IMR-90 (cell line): Measurements from ENCODE around the gene GUCY1A2. TPM values are rescaled to one million over a fixed set of nuclear protein-coding genes. Genes with fewer than 3 reads are reported as not detected.

ENCODE experiments used
- ATAC-seq: fragments of 200-7000 bp; cut with Tn5 transposase; 2 replicates; pipeline ENCODE4 v1.9.1; 2020; ENCODE audit warnings: low read depth, mild to moderate bottlenecking, moderate library complexity
- BruUV-seq: library from RNA; stranded (reverse); fragments of 400-500 nt; replicated peaks from 2 replicates; lab custom pipeline; 2021; lab: Mats Ljungman, UMichigan
- CTCF ChIA-PET: fragments of 300-600 bp; formaldehyde crosslinking; extraction: SDS; loops from one replicate; lab custom pipeline; 2021; ENCODE audit warnings: antibody characterized with exemption; lab: Yijun Ruan, JAX
- POLR2A ChIA-PET: fragments of 300-600 bp; sonication (Branson Sonifier 250); formaldehyde crosslinking; loops from one replicate; lab custom pipeline; 2022; ENCODE audit warnings: antibody characterized with exemption; ENCODE audit not compliant: unreplicated experiment; lab: Charles Lee
- DNase-seq: peaks from one replicate; pipeline ENCODE4 v3.0.0; 2013
- H2AFZ ChIP-seq: replicated peaks from 2 replicates; pipeline ENCODE3; 2013; ENCODE audit warnings: low read length, mild to moderate bottlenecking; ENCODE audit not compliant: poor library complexity
- H2AK5ac ChIP-seq: 2 replicates; pipeline ENCODE4 v1.6.1; 2013; ENCODE audit warnings: low read depth, low read length, inconsistent platforms
- H2AK9ac ChIP-seq: replicated peaks from 2 replicates; pipeline ENCODE3; 2013; ENCODE audit warnings: mild to moderate bottlenecking, low read depth, low read length, moderate library complexity; ENCODE audit not compliant: poor library complexity
- H2BK120ac ChIP-seq: 2 replicates; pipeline ENCODE4 v1.6.1; 2013; ENCODE audit warnings: low read depth, low read length, inconsistent platforms
- H2BK15ac ChIP-seq: 3 replicates; pipeline ENCODE4 v1.6.1; 2013; ENCODE audit warnings: low read depth, low read length, inconsistent platforms
- H2BK20ac ChIP-seq: 2 replicates; pipeline ENCODE4 v1.6.1; 2013; ENCODE audit warnings: low read depth, mild to moderate bottlenecking, inconsistent platforms, low read length, moderate library complexity
- H2BK5ac ChIP-seq: 2 replicates; pipeline ENCODE4 v1.6.1; 2013; ENCODE audit warnings: mild to moderate bottlenecking, low read depth, low read length, inconsistent platforms; ENCODE audit not compliant: poor library complexity, severe bottlenecking
- H3K14ac ChIP-seq: replicated peaks from 2 replicates; pipeline ENCODE4 v1.6.1; 2013; ENCODE audit warnings: low read depth, low read length, inconsistent platforms
- H3K18ac ChIP-seq: 2 replicates; pipeline ENCODE4 v1.6.1; 2013; ENCODE audit warnings: low read depth, low read length, control low read depth
- H3K23ac ChIP-seq: 2 replicates; pipeline ENCODE4 v1.6.1; 2013; ENCODE audit warnings: low read depth, low read length, inconsistent platforms
- H3K27ac ChIP-seq: 2 replicates; pipeline ENCODE4 v1.5.1; 2013; ENCODE audit warnings: mild to moderate bottlenecking, control low read depth, low read length; ENCODE audit not compliant: insufficient read depth
- H3K27me3 ChIP-seq: 2 replicates; pipeline ENCODE4 v1.6.1; 2013; ENCODE audit warnings: low read length; ENCODE audit not compliant: control insufficient read depth, insufficient read depth
- H3K36me3 ChIP-seq: 2 replicates; pipeline ENCODE4 v1.6.1; 2013; ENCODE audit warnings: low read length, mixed read lengths; ENCODE audit not compliant: control insufficient read depth, insufficient read depth
- H3K4ac ChIP-seq: 2 replicates; pipeline ENCODE4 v1.6.1; 2013; ENCODE audit warnings: low read depth, low read length, inconsistent platforms
- H3K4me1 ChIP-seq: 2 replicates; pipeline ENCODE4 v1.6.1; 2013; ENCODE audit warnings: low read length, mixed read lengths; ENCODE audit not compliant: control insufficient read depth, insufficient read depth
- H3K4me2 ChIP-seq: 2 replicates; pipeline ENCODE4 v1.6.1; 2013; ENCODE audit warnings: low read depth, mild to moderate bottlenecking, control low read depth, low read length, moderate library complexity
- H3K4me3 ChIP-seq: 2 replicates; pipeline ENCODE4 v1.5.1; 2013; ENCODE audit warnings: low read depth, mild to moderate bottlenecking, control low read depth, low read length, moderate library complexity; ENCODE audit not compliant: insufficient read depth
- H3K56ac ChIP-seq: 2 replicates; pipeline ENCODE4 v1.6.1; 2013; ENCODE audit warnings: low read length, inconsistent platforms; ENCODE audit not compliant: insufficient read depth; ENCODE audit errors: extremely low read depth
- H3K79me1 ChIP-seq, 2 experiments: 2 replicates each; pipeline ENCODE4 v1.6.1; 2013; ENCODE audit warnings: low read length in 2 of 2, inconsistent platforms in 1 of 2, low read depth in 1 of 2
- H3K9ac ChIP-seq: 2 replicates; pipeline ENCODE4 v1.6.1; 2013; ENCODE audit warnings: low read depth, low read length, control low read depth
- H3K9me1 ChIP-seq: 2 replicates; pipeline ENCODE4 v1.6.1; 2013; ENCODE audit warnings: low read length, inconsistent platforms; ENCODE audit not compliant: insufficient read depth
- H3K9me3 ChIP-seq: 2 replicates; pipeline ENCODE4 v1.6.1; 2013; ENCODE audit warnings: low read length; ENCODE audit not compliant: control insufficient read depth, insufficient read depth
- H4K20me1 ChIP-seq: 2 replicates; pipeline ENCODE4 v1.6.1; 2013; ENCODE audit warnings: low read length, inconsistent platforms; ENCODE audit not compliant: insufficient read depth
- H4K5ac ChIP-seq: 2 replicates; pipeline ENCODE4 v1.6.1; 2013; ENCODE audit warnings: mild to moderate bottlenecking, low read depth, low read length, control low read depth
- H4K8ac ChIP-seq, 2 experiments: 2 replicates each; pipeline ENCODE4 v1.6.1; 2013; ENCODE audit warnings: low read depth in 2 of 2, low read length in 2 of 2, control low read depth in 1 of 2, inconsistent platforms in 1 of 2
- H4K91ac ChIP-seq: 2 replicates; pipeline ENCODE4 v1.6.1; 2013; ENCODE audit warnings: low read depth, low read length, inconsistent platforms; ENCODE audit not compliant: insufficient read depth
- BHLHE40 ChIP-seq: fragments of 150-350 bp; IDR thresholded peaks from 2 replicates; pipeline ENCODE4 v1.6.1; 2016; ENCODE audit warnings: mild to moderate bottlenecking, low read depth, low read length
- CEBPB ChIP-seq: IDR thresholded peaks from 2 replicates; pipeline ENCODE4 v1.6.1; 2012; ENCODE audit warnings: low read depth, low read length, improper control_type of control experiment
- CHD1 ChIP-seq: IDR thresholded peaks from 2 replicates; pipeline ENCODE4 v1.6.1; 2012; ENCODE audit warnings: low read depth, low read length, improper control_type of control experiment
- FOS ChIP-seq: fragments of 150-350 bp; IDR thresholded peaks from 2 replicates; pipeline ENCODE4 v1.6.1; 2016; ENCODE audit warnings: low read depth, low read length
- MAFK ChIP-seq: IDR thresholded peaks from 2 replicates; pipeline ENCODE4 v1.6.1; 2012; ENCODE audit warnings: low read depth, low read length, improper control_type of control experiment
- MAZ ChIP-seq: IDR thresholded peaks from 2 replicates; pipeline ENCODE4 v1.6.1; 2012; ENCODE audit warnings: low read depth, mild to moderate bottlenecking, low read length, improper control_type of control experiment, moderate library complexity, borderline replicate concordance
- MXI1 ChIP-seq: IDR thresholded peaks from 2 replicates; pipeline ENCODE4 v1.6.1; 2012; ENCODE audit warnings: low read depth, mild to moderate bottlenecking, low read length, moderate library complexity, borderline replicate concordance
- NFE2L2 ChIP-seq: fragments of 150-350 bp; IDR thresholded peaks from 2 replicates; pipeline ENCODE4 v1.6.1; 2016; ENCODE audit warnings: low read depth, mild to moderate bottlenecking, low read length
- POLR2A ChIP-seq: IDR thresholded peaks from 2 replicates; pipeline ENCODE4 v1.6.1; 2012; ENCODE audit warnings: mild to moderate bottlenecking, low read depth, low read length
- RAD21 ChIP-seq: IDR thresholded peaks from 2 replicates; pipeline ENCODE4 v1.6.1; 2012; ENCODE audit warnings: low read length, improper control_type of control experiment
- RCOR1 ChIP-seq: IDR thresholded peaks from 2 replicates; pipeline ENCODE4 v1.6.1; 2012; ENCODE audit warnings: mild to moderate bottlenecking, low read length, improper control_type of control experiment; ENCODE audit not compliant: insufficient replicate concordance
- RFX5 ChIP-seq: IDR thresholded peaks from 2 replicates; pipeline ENCODE4 v1.8.0; 2012; ENCODE audit warnings: low read depth, mild to moderate bottlenecking, low read length, moderate library complexity
- SMC3 ChIP-seq: fragments of 150-350 bp; IDR thresholded peaks from 2 replicates; pipeline ENCODE4 v1.6.1; 2016; ENCODE audit warnings: low read depth, mild to moderate bottlenecking, antibody characterized with exemption, low read length, moderate library complexity
- WGBS, 2 experiments: methylation state at CpG; one replicate each; pipeline versions ENCODE4 v1.1.5 to v1.1.7; 2013; ENCODE audit warnings: missing lambda C conversion rate in 2 of 2; ENCODE audit not compliant: insufficient read length in 1 of 2; ENCODE audit errors: extremely low coverage in 2 of 2; 5-methylcytosine and 5-hydroxymethylcytosine counted together
- dilution Hi-C: fragments of 300-500 bp; cut with HindIII; formaldehyde crosslinking; loops from one replicate; pipeline ENCODE4 v1.14.3; 2018; ENCODE audit warnings: low sequenced_read_pairs; ENCODE audit not compliant: unreplicated experiment
- in situ Hi-C: fragments of 300-500 bp; cut with MboI; formaldehyde crosslinking; loops from 3 replicates; pipeline ENCODE4 v1.14.3; 2019; ENCODE audit warnings: low sequenced_read_pairs, inconsistent platforms, mixed read lengths
- intact Hi-C: fragments of 100-400 bp; cut with micrococcal nuclease; formaldehyde crosslinking; loops from 2 replicates; pipeline ENCODE4 v1.10.0; 2022
- polyA plus RNA-seq, 3 experiments: library from polyadenylated mRNA; depleted of rRNA; stranded (reverse); fragments of >200 nt; gene quantifications; 2 replicates each; pipeline ENCODE4 v1.2.3, GENCODE V29; 2012; ENCODE audit warnings: low replicate concordance in 1 of 3
- total RNA-seq: library from RNA; depleted of rRNA; stranded (reverse); fragments of >200 nt; gene quantifications from 2 replicates; pipeline ENCODE4 v1.2.3, GENCODE V29; 2012
- TF ChIP-seq, protein P1 (sequence below): fragments of 150-350 bp; IDR thresholded peaks from 2 replicates; pipeline ENCODE4 v1.6.1; 2016; ENCODE audit warnings: low read depth, mild to moderate bottlenecking, low read length, moderate library complexity, borderline replicate concordance
- TF ChIP-seq, protein P2 (sequence below): fragments of 150-350 bp; IDR thresholded peaks from 2 replicates; pipeline ENCODE4 v1.6.1; 2017; ENCODE audit warnings: mild to moderate bottlenecking, antibody characterized with exemption, low read length, low read depth
- TF ChIP-seq, protein P3 (sequence below): conservative IDR thresholded peaks from 2 replicates; pipeline ENCODE4 v1.5.1; 2012; ENCODE audit warnings: mild to moderate bottlenecking, low read depth, low read length, improper control_type of control experiment

GUCY1A2 gene
- total and polyA plus RNA-seq, 2 of the 4 experiments (the other 2 are of a cell fraction) = under 0.01 to 0.03 TPM

DNA sequence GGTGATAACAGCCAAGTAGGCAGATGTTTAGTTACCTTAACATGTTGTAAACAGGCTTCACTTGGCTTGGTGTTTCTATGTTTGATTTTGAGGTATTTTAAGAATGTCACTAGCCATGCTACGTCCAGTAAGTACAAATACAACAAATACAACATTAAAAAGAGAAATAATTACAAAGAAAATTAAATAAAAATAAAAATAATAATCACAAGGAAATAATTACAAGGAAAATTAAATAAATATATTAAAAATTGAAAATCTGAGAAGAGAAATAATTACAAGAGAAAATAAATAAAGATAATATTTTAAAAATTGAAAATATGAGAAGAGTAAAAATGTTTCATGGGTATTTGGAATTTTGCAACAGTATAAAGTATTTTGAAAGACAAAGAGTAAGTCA, 103.9 kb downstream of the GUCY1A2 start:
- Histone ChIP-seq H3K9me3 (no peaks in the 10 kb centered on the region; the same call in 1 of the 2 replicates), H3K4me2 (no peak overlapping the region), H3K9me1 (no peaks in the 10 kb centered on the region), H4K91ac (no peak overlapping the region), H3K27me3 (no peaks in the 10 kb centered on the region), H4K20me1 (no peaks in the 10 kb centered on the region), H2AFZ (no peak overlapping the region), H3K36me3 (no peaks in the 10 kb centered on the region), H3K9ac (no peak overlapping the region), H3K4me1 (no peaks in the 10 kb centered on the region), H2BK15ac (no peak overlapping the region), H3K14ac (no peak overlapping the region), H3K79me1 (no peaks in the 10 kb centered on the region), H2AK5ac (no peak overlapping the region), H3K4ac (no peak overlapping the region), H4K5ac (no peak overlapping the region), H2BK120ac (no peak overlapping the region), H4K8ac (no peak overlapping the region), H3K18ac (no peak overlapping the region), H2AK9ac (no peak overlapping the region), H3K23ac (no peak overlapping the region), H3K4me3 (no peak overlapping the region), H2BK20ac (no peak overlapping the region), H3K56ac (no peak overlapping the region), H2BK5ac (no peak overlapping the region), H3K27ac (no peak overlapping the region)
- dilution Hi-C loops (no loop called here), intact Hi-C loops (no loop called here), in situ Hi-C loops (no loop called here)
- ChIA-PET CTCF (interaction anchor here (0.6 kb wide), 1 partner anchor 131 kb away, joined by 4 read pairs; no protein-coding TSS in a partner anchor), POLR2A (no interaction called here)
- no TSS peak for BruUV-seq
- TF ChIP-seq MAZ (no peak), RAD21 (no peak), CHD1 (no peak), RCOR1 (no peak), NFE2L2 (no peak), BHLHE40 (no peak), SMC3 (no peak), CEBPB (no peak), FOS (no peak), POLR2A (no peak), MXI1 (no peak), MAFK (no peak), RFX5 (no peak)
- TF ChIP-seq, protein P1, sequence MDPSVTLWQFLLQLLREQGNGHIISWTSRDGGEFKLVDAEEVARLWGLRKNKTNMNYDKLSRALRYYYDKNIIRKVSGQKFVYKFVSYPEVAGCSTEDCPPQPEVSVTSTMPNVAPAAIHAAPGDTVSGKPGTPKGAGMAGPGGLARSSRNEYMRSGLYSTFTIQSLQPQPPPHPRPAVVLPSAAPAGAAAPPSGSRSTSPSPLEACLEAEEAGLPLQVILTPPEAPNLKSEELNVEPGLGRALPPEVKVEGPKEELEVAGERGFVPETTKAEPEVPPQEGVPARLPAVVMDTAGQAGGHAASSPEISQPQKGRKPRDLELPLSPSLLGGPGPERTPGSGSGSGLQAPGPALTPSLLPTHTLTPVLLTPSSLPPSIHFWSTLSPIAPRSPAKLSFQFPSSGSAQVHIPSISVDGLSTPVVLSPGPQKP = no peak
- TF ChIP-seq, protein P2, sequence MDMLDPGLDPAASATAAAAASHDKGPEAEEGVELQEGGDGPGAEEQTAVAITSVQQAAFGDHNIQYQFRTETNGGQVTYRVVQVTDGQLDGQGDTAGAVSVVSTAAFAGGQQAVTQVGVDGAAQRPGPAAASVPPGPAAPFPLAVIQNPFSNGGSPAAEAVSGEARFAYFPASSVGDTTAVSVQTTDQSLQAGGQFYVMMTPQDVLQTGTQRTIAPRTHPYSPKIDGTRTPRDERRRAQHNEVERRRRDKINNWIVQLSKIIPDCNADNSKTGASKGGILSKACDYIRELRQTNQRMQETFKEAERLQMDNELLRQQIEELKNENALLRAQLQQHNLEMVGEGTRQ = no peak
- TF ChIP-seq, protein P3, sequence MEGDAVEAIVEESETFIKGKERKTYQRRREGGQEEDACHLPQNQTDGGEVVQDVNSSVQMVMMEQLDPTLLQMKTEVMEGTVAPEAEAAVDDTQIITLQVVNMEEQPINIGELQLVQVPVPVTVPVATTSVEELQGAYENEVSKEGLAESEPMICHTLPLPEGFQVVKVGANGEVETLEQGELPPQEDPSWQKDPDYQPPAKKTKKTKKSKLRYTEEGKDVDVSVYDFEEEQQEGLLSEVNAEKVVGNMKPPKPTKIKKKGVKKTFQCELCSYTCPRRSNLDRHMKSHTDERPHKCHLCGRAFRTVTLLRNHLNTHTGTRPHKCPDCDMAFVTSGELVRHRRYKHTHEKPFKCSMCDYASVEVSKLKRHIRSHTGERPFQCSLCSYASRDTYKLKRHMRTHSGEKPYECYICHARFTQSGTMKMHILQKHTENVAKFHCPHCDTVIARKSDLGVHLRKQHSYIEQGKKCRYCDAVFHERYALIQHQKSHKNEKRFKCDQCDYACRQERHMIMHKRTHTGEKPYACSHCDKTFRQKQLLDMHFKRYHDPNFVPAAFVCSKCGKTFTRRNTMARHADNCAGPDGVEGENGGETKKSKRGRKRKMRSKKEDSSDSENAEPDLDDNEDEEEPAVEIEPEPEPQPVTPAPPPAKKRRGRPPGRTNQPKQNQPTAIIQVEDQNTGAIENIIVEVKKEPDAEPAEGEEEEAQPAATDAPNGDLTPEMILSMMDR = no peak
- DNase-seq = no peak
- WGBS, 2 experiments = no CpG with 5 or more reads among the region's 1 CpG
- ATAC-seq = no peak
